Astrocyte of the cerebellum (primary cell): ENCODE data around the gene COQ7.

ENCODE experiments used
- DNase-seq: peaks from one replicate; pipeline ENCODE4 v3.0.0-alpha.2; 2011; ENCODE audit warnings: low read depth
- H3K4me3 ChIP-seq: 2 replicates; pipeline ENCODE4 v1.5.1; 2011; ENCODE audit warnings: mild to moderate bottlenecking, low read depth, low read length, moderate library complexity
- CTCF ChIP-seq: IDR thresholded peaks from 2 replicates; pipeline ENCODE4 v1.5.1; 2012; ENCODE audit warnings: low read length, low read depth, moderate library complexity, mild to moderate bottlenecking; ENCODE audit errors: missing control alignments
- in situ Hi-C: cut with HindIII; loops from 2 replicates; pipeline ENCODE4 v1.10.0; 2017; ENCODE audit warnings: low sequenced_read_pairs

Gene COQ7

GRCh38 chr16:19106625-19107020 is 39.2 kb downstream of the COQ7 start:
- no peak overlapping the region for H3K4me3 ChIP-seq
- DNase-seq = no peak
- in situ Hi-C loops = no loop called here
- TF ChIP-seq CTCF = no peak

GRCh38 chr16:19108409-19109287 is 41.2 kb downstream of the COQ7 start:
- DNase-seq = no peak
- no peak for TF ChIP-seq CTCF
- no peak overlapping the region for H3K4me3 ChIP-seq
- in situ Hi-C loops = no loop called here

- H3K4me3 ChIP-seq = no peak overlapping the region
- no peak for TF ChIP-seq CTCF
- in situ Hi-C loops = no loop called here
- DNase-seq = no peak
These were observed 41.9 kb downstream of the COQ7 start for GRCh38 chr16:19109288-19109664.

GRCh38 chr16:19110537-19111360 is 43.3 kb downstream of the COQ7 start:
- in situ Hi-C loops = no loop called here
- H3K4me3 ChIP-seq = no peak overlapping the region
- no peak for DNase-seq
- no peak for TF ChIP-seq CTCF

- H3K4me3 ChIP-seq = no peak overlapping the region
- TF ChIP-seq CTCF = no peak
- no peak for DNase-seq
- in situ Hi-C loops = no loop called here
These were observed 44.6 kb downstream of the COQ7 start for GRCh38 chr16:19112099-19112407.

- H3K4me3 ChIP-seq = peak within 1 kb of the TSS; percentile 49
- in situ Hi-C loops = no loop called here
- peak; percentile 28 for DNase-seq
- no peak for TF ChIP-seq CTCF
These were observed 46.4 kb downstream of the COQ7 start, which contains the start of gene ITPRIPL2 for GRCh38 chr16:19113577-19114358. TSS of gene ITPRIPL2 (plus strand) at chr16:19113964. CDS start at chr16:19114462, 498 bp downstream.
